HG02798 (cell line): ENCODE measurements around the gene PTPRC.
A peak's percentile ranks its signal among the peaks of the same experiment; 100 is the strongest.

ENCODE experiments used
- ATAC-seq: cut with Tn5 transposase; IDR thresholded peaks from one replicate; pipeline ENCODE4 v1.9.1; 2021; ENCODE audit warnings: mild to moderate bottlenecking; ENCODE audit not compliant: unreplicated experiment, poor library complexity

Gene PTPRC

DNA sequence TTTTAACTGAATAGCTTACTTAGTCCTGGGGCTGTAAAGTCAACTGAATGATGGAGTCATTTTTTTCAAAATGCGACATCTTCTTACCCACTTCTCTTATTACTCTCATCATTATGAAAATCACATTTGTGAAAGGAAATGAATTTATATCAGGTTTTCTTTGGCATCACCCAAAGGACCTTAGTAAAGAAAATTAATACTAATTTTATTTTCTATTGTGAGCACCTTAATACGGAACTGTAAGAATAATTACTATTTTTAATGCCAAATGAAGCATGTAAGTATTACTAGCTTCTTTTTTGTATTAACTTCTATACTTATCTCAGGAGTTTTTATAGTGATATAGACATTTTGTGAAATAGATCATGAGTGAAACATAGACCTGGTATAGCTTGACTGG, 30.9 kb downstream of the PTPRC start:
- no peak for ATAC-seq

DNA sequence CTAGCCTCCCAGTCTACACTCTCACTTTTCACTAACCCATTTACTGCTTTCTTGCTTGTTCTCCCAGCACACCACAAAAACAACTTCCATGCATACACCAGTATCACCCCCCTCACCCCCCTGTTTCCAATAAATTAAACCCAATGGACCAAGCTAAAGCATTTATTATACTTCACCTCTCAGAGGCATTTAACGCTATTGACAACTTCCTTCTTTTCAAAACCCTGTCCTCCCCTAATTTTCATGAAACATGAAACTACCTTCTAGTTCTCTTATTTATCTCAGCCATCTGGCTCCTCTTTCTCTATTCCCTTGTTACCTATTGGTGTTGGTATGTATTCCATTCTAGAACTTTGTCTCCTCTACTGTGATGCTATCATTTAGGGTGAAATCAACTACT, 32.3 kb downstream of the PTPRC start:
- ATAC-seq: peak; percentile 60

DNA sequence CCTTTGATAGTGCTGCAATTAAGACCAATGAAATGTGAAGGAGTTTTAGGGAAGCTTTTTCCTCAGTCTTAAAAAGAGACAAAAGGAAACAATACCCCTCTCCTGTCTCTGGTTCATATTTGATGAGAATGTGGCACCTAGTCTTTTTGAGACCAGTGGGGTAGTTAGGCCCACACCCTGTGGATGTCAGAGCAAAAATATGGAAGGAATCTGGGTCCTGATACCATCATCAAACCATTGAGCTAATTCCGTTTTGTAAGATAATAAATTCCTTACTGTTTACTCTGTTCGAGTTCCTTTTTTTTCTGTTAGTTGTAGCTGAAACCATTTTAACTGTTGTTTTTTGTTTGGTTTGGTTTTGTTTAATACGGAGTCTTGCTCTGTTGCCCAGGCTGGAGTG, 33.3 kb downstream of the PTPRC start:
- no peak for ATAC-seq

DNA sequence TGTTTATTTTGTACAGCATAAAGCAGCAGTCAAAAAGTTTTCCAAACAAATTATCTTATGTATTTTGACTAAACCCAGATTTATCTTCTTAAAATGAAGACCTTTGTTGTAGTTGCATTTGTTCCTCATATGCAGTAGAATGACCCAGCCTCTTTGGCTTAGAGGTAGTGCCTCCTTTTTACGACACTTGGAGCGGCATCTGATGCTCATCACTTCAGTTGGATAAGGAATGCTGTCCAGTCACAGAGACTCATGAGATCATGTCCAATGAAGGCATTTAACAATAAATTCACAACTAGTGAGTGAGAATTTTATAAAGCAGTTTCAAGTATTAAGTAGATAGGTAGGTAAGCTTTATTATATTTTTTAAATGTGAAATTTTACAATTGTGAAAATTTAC, 35.2 kb downstream of the PTPRC start:
- no peak for ATAC-seq

DNA sequence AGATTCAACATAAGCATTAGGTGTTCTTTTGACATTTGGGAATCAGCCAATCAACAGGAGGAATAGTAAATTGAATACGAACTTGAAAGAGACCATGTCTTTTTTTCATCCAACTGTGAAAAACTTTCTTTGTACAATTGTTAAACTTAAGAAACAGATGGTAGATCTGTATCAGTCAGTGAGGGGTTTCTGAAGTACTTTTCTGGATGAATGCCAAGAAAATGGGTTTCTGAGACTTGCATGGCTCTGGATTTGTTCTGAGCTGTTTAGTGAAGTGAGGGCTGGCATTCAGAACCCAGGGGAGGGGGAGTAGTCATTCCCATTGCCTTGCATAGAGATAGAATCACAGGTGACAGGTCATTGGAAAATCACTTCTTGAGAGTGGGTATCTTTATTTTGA, 37.4 kb downstream of the PTPRC start:
- ATAC-seq: no peak

DNA sequence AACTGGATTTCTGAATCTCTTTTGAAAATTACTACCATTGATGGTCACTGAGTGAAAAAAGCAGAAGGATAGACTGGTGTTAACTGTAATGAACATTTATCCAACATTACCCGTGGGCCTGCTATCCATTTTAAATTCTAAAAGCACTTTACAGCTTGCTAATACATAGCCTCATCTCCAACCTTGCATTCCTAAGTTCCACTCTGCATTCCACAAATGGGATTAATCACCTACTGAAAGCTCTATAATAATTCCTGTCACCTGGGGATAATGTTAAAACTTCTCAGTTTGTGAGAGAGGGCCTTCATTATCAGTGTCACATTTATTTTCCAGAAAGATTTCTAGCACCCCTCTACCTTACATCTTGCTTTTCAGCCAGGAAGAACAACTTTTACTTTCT, 38.2 kb downstream of the PTPRC start:
- no peak for ATAC-seq

DNA sequence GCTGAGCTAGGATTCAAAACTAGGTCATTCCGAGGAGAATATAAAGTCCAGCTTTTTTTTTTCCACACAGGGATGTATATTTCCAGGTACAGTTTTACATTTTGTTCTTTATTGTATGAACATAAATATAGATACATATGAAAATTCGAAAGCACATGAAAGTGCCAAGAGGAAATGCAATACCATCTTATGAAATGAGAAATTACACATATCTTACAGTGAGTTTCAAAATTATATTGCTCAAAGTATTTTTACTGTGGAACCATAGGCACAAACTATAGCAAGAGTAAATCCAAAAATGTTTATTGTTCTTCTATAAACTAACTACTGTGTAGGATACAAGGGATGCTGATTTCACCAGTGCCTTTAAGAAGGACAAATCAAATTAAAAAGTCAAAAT, 39.0 kb downstream of the PTPRC start:
- ATAC-seq: no peak

DNA sequence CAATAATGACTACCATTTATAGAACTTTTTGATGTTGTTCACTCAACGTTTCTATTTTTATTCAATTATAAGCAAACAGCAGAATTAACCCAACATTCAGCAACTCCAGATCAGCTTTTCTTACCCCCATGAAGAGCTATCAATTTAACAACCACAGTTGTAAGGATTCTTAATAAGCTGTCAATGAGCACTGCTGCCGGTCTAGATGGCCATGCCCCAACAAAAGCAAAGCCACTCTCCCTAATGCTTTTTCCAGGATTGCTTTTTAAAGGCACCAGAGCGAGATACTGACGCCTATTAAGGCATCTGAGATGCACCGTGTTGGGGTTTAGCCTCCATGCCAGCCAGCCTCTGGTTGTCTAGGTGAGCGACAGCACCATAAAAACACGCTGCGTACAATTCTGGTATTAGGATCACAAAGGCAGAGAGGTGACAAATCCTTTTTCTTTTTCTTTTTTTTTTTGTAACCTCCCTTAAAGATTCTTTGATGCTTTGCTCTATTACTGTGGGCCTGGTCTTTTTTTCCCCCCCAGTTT, 39.5 kb downstream of the PTPRC start:
- ATAC-seq: no peak

DNA sequence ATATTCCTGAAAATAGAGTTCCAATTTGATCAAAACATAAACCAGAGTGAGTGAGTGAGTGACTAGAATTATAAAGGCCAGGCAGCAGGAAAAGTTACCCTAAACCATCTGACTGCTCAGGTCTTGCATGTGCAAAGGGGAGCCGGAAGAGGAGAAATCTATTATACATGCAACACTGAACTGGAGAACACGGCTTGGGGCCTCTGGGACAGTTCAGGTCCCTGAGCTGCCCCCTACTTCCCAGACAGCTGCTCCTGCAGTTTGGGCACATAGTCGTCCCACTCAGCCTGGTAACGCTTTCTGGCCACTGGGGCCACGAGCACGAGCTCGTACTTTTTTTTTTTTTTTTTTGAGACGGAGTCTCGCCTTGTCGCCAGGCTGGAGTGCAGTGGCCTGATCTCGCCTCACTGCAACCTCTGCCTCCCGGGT, 40.1 kb downstream of the PTPRC start:
- peak; percentile 21 for ATAC-seq

DNA sequence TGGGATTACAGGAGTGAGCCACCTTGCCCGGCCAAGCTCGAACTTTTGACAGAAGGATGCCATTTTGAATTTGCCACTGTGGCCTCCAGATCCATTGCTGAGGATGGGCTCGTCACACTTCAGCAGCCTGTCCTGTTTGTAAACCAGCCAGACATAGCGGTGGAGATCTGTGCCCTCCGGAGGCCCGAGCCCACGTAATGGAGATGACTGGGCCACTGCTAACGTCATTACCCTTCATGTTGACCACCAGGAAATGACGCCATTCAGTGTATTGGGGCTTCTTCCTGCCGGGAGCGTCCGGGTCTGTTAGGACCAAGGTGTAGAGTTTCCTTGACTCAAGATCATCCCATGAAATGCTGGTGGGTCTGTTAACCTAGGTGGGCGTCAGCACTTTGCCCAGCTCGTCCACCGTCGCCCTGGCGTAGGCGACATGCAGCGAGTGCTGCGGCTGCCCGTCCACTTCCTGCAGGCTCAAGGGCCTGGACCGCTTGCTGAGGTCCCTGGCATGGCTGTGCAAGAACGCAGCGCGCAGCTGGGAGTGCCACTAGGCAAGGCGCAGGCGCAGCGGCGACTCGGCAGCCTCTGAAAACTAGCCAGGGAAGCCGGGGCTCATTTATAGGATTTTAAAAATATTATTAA, 40.8 kb downstream of the PTPRC start:
- ATAC-seq: no peak

DNA sequence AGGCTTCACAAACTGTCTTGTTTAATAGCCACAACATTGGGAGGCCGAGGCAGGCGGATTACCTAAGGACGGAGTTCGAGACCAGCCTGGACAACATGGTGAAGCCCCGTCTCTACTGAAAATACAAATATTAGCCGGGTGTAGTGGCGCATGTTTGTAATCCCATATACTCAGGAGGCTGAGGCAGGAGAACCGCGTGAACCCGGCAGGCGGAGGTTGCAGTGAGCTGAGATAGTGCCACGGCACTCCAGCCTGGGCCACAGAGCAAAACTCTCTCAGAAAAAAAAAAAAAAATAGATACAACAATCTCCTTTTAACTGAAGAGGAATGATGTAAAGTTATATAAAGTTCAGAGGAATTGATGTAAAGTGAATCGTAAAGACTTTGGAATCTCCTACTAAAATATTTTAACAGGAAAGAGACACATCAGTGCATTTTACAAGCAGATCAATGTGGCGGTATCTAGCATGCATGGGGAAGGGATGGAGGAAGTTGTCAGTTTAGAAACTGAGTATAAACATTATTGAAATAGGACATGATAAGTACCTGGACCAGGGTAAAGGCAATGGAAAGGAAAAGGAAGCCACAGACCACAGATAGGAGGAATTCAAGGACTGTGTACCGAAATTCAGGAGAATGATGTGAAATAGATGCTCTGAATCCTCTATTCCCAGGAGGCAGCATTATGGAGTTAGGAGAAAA, 41.5 kb downstream of the PTPRC start:
- no peak for ATAC-seq

DNA sequence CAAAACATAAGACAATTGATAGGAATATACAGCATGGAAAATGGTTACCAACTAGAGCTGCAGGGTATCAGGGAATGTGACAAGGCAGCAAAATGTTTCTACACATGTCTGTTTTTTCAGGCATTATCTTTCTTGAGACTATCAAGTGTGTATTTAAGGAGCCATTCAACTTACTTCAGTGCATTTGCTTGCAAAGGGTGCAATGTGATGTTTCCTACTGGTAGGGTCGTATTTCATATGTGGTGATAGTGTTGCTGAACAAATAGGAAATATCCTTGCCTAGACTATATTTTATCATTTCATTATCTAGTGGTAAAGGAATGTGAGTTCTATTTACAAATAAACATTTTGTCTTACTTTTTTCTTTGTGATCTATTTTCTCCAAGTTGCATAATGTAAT, 42.4 kb downstream of the PTPRC start:
- no peak for ATAC-seq

DNA sequence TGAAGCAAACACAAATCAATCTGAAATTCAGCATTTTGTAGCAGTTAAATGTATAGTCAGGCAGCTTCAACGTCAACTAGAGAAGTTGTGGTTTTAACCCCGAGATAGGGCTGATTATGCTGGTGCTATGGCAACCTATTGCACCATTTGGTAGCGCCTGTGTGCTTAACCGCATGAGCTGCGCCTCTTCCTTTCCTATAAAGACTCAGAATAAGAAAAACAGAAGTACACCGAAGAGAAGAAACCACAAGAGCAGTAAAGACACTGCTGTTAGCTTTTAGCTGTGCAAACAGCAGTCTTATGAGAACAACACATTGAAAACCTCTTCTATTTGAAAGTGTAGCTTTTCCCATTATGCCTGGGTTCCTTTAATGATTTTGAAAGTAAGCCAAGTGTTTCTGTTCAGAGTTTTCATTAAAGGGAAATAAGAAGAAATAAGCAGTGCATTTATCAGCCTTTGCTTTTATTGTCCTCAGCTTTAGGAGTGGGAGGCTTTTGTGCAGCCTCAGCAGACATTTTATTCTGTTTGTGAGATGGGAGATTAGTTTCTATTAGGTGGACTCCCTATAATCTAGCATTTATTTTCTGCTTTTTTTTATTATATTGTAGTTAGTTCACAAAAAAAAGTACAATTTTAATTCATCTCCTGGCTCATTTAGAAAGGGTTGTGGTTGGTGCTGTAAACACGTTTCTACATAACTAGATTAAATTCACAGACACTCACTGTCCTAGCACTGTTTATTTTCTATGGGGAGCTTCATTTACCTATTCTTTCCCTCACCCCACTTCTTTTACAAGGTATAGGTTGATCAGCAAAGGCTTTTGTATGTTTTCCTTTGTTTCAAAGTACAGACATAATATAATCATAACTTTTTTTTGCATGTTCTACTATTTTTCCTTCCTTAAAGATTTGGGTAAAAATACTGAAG, 43.3 kb downstream of the PTPRC start:
- peak; percentile 98 for ATAC-seq

DNA sequence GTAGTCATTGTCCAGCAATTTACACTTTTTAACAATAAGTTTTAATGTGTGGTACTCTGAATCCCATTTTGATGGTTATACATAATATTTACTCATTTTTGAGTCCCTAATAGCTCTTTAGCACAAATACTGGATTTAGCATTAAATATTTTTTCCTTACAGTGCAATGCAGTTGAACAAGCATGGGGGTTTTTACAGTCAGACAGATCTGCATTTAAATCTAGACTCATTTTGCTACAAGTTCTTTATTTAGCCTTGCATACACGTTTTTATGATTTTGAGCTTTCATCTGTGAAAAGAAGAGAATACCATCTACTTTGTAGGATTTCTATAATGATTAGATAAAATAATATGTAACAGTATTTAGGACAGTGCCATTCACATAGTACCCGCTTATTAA, 44.0 kb downstream of the PTPRC start:
- no peak for ATAC-seq

DNA sequence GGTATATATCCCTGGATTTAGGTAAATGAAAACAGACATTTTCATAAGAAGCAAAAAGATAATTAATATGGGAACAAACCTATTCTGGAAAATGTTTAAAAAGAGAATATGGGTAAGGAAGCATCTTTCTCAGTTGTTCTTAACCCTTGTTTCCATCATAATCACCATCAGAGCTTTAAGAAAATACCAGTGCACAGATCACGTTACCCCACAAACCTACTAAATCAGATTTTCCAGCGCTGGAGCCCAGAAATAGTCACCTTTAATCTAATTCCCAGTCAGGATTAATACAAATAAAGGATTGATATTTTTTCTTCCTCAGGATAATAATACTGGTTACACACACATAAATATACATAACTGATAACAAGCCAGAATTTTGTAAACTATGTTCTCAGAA, 44.6 kb downstream of the PTPRC start:
- ATAC-seq: no peak

DNA sequence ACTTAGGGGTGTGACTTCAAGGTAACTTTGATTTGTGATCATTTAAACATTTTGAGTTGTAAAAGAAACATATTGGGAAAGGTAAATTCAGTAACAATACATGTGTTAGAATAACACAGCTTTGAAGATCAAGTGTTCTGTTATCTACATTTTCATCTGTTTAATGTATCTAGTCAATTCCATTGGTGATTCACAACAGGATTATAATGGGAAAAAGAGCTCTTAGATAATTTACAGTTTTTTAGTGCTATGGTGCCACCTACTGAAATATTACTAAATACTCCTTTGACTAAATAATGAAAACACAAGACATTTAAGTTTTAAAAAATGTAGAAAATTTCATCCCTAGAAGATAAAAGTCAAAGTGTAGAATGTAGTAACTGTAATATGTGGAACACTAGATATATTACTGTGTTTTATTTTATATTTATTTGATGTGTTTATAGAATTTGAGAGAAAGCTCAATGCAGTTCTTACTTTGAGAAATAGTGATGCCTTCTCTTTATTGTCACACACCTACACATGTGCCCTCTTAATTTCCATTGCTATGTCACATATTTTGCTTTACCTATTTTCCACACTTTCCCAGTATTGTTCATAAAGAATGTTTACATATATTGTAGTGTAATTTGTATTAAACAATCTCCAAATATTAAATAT, 47.4 kb downstream of the PTPRC start:
- no peak for ATAC-seq

DNA sequence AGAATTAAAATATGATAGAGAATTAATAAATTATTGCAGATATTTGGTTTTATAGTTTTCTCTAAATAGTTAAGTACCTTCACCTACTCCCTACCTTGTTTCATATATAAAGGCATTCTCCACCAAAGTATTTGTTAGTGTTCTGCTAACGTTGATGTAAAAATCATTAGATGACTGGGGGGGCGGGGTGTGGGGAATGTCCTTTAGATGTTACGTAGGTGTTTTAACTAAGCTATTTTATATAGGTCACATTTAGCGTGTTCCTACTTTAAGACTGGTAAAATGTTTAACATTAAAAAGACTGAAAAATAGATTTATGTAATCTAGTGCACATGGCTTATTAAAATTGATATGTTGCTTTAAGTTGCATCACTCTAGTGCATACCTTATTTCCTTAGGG, 48.6 kb downstream of the PTPRC start:
- ATAC-seq: no peak

DNA sequence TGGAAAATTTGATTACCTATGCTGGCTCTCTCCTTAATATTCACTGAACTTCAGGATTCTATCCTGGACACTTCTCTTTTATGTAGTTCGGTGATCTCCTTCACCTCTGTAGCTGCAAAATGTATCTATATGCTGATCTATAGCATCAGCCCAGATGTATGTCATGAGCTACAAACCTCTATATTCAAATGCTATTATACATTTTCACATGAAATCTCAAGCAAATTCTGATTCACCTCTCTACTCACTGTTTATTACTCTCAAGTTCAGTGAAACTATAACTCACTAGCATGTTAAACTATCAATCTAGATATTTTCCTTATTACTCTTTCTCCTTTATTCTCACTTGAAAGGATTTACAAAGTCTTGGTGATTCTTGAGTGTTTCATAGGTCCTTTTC, 52.2 kb downstream of the PTPRC start:
- ATAC-seq: no peak

DNA sequence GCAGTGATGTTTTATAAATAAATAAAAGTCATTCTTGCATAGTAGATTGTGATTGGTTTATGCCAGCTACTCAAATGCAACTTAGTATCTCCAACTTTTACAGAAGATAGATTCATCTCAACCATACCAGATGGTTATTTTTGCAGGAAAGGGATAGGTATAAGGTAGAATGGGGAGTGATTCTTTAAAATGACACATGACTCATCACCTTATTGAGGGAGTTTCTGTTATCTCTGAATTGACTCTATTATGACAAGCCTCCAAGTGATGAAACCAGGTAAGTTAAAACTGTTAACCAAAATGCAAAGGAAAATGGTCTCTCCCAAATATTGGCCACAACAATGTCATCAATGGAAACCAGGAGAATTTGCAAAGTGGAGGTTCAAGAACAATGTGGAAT, 54.5 kb downstream of the PTPRC start:
- ATAC-seq: no peak

DNA sequence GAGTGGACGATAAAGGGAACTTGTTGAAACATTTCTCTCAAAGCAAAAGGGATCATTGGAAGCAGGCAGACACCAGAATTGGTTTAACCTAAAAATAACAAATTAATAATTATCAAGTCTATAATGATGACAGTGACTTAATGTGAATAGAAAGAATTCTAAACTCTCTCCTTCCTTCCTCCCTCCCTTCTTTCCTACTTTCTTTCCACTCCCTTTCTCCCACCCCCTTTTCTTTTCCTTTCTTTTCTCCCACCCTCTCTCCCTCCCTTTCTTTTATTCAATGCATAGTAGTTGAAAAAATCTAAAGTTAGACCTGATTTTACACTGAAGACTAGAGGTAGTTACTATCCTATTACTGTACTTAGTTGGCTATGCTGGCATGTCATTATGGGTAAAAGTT, 55.7 kb downstream of the PTPRC start:
- ATAC-seq: no peak

DNA sequence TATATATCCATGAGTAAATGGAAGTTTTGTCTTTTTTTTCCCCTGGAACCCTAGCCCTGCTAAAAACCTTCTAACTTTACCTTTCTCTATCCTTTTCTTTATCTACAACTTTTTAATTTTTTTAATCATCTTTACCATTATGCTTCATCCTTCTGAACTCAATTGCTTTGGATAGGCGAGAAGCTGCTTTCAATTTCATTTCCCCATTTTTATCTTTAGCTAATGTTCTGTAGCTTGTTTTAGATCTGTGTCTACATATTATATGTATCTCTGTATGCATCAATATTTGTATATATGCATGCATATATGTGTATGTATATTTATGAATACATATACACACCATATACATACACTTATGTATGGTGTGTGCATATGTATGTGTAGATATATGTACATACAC, 57.4 kb downstream of the PTPRC start:
- ATAC-seq: no peak
